NOMO-1 treated with DMSO at 0.1 percent for 48 hours (cell line): Measurements from ENCODE around the gene LIAS.

Experiments used
- DNase-seq: peaks from one replicate; lab custom pipeline; 2025; ENCODE audit not compliant: unreplicated experiment; lab: John Stamatoyannopoulos, UW

The LIAS gene

DNA sequence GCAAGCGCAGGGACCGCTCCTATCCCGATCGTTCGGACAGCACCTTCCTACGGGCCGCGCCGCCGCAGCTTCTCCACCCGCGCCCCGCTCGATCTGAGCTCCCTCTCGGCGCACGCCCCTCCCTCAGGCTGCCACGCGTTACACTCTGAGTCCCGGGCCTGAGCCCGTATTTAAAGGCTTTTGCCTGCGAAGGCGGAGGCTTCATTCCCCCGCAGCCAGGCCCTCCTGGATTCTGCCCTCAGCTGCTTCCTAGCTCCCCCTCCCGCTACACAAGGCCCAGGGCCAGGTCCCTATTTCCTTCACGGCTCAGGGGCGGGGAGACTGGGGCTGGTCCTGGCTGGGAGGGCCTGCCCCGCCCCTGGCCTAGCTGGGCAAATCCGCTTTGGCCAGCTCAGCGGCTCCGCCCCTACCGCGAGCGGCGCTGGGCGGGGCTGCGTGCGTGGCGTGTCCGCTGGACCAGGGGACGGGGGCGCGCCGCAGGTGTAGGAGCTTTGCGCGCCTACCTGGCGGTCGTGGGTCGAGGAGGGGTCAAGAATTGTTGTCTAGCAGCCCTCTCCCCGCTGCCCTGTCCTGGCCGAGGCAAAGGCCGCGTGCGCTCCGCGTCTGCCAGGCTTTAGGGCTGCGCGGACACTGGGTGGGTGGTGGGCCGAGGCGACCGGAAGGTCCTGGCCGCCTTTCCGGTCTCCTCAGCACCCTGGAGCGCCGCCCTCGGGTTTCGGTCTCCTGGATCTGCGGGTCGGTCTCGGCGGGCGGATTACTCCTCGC lies 68.6 kb downstream of the LIAS start, which contains the start of gene UGDH:
UGDH (minus strand) TSS at position 144 of the 765 bp plus-strand sequence. CDS start 5,927 bp downstream, outside the sequence.
- peak; percentile 96 for DNase-seq

DNA sequence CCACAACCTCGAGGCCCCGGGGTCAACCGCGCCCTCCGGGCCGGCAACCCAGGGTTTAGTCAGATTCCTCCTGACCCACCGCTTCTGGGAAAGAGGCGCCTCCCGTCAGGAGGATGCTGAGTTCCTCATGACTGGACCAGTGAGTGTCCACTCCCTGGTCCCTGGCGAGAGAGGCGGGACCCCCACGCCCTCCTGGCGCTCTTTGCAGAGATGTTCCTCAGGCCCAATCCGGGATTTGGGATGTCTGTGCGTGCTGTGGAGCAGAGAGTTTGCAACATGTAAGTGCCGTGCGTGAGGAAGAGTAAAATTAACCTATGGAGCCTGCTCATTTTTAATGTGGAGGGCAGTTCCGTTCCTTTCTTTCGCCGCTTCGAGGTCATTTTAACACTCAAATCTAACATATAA lies 69.2 kb downstream of the LIAS start:
- DNase-seq = peak; percentile 45
